ENCODE data around the gene DEFB124.
"Not testable (repeated sequence)": the region's sequence is repeated elsewhere in the genome, so short reads cannot be mapped to it uniquely, and the experiment has no call there.

The DEFB124 gene

GRCh38 chr20:31474758-31475427 is at the start of gene DEFB124, which contains the start of gene REM1:
TSS of gene DEFB124 (minus strand) at chr20:31475127. CDS start at chr20:31473013, 2,114 bp downstream.
TSS of gene REM1 (plus strand) at chr20:31475288. CDS start at chr20:31476446, 1,158 bp downstream.
- no peak for DNase-seq (ENCODE audit: low read depth)

DNA sequence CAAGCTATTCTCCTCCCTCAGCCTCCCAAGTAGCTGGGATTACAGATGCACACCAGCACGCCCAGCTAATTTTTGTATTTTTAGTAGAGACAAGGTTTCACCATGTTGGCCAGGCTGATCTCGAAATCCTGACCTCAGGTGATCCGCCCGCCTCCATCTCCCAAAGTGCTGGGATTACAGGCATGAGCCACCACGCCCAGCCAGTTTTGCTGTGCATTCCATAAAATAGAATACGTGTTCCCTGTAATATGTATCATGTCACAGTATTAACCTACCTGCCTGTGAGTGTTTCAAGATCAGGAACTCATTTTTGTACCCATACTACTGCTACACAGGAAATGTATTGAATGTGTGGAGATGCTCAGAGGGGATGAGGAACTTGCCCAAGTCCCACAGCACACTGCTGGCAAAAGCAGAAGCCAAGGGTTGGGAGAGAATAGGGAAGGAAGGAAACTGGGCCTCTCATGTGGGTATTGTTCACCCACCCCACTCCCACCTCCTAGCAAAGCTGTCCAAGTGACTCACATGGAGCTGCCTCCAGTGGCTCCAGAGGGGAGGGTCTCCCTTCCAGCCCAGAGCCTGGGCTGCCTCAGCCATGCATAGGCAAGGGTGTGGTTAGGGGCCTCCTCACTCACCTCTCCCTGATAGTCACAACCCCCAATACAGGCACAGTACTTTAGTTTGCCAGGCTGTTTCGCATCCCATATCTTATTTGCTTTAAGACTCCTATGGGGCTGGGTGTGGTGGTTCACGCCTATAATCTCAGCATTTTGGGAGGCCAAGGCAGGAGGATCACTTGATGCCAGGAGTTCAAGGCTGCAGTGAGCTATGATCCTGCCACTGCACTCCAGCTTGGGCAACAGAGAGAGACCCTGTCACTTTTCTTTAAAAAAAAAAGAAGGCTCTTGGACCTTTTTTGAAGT is 48.7 kb upstream of the DEFB124 start:
- DNase-seq (ENCODE audit: low read depth) = no peak

DNA sequence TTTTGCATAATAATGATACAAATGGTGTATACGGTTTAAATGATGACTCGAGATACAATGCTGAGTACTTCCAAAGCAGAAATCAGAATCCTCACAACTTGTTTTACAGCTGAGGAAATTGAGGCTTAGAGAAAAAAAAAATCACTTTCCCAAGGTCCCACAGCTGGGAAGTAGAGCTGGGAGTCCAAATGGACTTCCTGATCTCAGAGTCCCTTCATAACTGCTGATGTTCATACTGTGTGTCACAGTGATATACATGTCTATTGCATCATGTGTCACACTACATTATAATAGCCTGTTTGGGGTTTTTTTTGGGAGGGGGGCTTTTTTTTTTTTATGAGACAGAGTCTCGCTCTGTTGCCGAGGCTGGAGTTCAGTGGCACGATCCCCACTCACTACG is 47.8 kb upstream of the DEFB124 start:
- DNase-seq (ENCODE audit: low read depth) = no peak

DNA sequence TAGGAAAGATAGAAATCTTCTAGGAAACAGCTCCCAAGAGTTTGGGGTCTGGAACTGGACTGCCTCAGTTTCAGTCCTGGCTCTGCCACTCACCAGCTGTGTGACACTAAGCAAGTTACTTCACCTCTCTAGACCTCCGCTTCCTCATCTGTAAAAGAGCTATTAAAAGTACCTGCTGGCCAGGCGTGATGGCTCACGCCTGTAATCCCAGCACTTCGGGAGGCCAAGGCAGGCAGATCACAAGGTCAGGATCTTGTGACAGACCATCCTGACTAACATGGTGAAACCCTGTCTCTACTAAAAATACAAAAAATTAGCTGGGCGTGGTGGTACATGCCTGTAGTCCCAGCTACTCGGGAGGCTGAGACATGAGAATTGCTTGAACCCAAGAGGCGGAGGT is 46.3 kb upstream of the DEFB124 start:
- DNase-seq (ENCODE audit: low read depth) = not testable (repeated sequence)

DNA sequence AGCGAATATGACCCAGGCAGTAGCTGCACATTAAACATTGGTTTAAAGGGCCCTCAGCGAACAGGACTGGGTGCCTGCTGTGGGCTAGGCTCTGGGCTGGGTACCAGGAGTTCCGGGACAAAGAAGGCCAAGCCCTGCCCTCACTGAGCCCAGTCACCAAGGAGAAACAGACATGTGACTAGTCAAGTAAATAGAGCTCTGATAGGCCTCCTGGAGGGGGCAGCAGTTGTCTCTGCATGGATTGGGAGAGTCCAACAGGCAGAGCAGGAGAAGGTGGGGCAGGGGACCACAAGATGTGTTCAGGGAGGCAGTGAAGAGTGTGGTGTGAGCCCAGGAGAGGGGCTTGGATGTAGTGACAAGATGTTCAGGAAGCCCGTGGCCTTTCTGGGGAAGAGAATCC is 42.4 kb upstream of the DEFB124 start:
- no peak for DNase-seq (ENCODE audit: low read depth)

- DNase-seq (ENCODE audit: low read depth) = no peak
Observed at GRCh38 chr20:31516651-31517050, 41.7 kb upstream of the DEFB124 start.

DNA sequence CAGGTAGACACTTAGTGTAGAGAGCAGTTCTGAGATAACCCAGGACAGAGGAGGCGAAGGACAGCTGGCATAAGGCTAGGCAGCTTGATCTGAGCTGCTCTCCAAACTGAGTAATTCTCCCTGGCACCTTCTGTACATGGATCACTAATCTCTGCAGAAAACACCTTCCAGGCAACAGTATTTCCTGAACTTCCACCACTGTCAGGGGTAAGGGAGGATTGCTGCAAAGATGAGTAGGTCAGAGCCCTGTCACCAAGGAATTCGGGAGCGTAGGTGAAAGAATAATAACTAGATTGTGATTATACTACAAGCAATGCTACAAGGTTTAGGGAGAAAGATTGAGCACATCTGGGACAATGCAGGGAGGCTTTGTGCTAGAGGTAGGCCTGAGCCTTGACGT is 41.2 kb upstream of the DEFB124 start:
- no peak for DNase-seq (ENCODE audit: low read depth)

DNA sequence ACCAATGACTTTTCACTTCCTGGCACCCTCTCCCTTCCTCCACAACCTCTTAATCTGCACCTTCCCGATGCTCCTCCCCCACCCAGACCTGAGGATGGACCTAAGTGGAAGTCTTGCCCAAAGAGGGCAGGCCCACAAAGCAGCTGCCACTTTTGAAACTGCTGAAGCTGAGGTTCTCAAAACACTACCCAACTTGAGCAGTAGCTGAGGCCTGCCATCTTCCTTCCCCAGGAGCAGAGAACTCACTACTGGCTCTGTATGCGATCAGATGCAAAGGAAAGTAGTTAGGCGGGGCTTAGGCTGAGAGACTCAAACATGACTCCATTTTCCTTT is 40.8 kb upstream of the DEFB124 start:
- no peak for DNase-seq (ENCODE audit: low read depth)

GRCh38 chr20:31515072-31515774 is 40.3 kb upstream of the DEFB124 start:
- no peak for DNase-seq (ENCODE audit: low read depth)

DNA sequence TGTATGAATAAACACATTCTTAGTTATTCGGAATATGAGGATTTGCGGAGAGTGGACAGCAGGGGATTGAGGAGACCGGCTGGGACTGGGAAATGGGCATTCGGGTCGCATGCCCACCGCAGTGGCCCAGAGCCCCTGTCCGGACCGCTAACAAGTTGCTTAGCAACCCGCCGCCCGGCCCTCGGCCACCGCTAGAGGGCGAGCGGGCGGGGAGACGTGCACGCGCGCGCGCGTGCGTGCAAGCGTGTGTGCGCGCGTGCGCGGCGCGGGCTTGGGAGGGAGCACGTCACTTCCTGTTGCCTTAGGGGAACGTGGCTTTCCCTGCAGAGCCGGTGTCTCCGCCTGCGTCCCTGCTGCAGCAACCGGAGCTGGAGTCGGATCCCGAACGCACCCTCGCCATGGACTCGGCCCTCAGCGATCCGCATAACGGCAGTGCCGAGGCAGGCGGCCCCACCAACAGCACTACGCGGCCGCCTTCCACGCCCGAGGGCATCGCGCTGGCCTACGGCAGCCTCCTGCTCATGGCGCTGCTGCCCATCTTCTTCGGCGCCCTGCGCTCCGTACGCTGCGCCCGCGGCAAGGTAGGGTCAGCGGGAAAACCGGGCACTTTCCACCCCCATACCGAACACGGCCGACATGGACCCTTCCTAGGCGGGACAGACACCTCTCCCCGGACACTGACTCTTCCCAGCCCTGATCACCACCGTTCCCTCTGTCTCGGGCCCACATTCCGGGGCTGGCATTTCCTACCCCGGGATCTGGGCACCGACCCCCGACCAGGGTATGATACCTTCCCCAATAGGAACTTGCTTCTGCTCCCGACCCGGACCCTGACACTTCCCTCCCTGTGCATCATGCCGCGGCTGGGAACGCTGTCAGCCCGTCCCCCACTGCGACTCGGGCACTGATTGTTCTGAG is 39.5 kb upstream of the DEFB124 start, which contains the start of gene HM13:
TSS of gene HM13 (plus strand) at position 289 of the 918 bp plus-strand sequence. CDS start at position 399, 110 bp downstream.
- peak; percentile 83 for DNase-seq (ENCODE audit: low read depth)

DNA sequence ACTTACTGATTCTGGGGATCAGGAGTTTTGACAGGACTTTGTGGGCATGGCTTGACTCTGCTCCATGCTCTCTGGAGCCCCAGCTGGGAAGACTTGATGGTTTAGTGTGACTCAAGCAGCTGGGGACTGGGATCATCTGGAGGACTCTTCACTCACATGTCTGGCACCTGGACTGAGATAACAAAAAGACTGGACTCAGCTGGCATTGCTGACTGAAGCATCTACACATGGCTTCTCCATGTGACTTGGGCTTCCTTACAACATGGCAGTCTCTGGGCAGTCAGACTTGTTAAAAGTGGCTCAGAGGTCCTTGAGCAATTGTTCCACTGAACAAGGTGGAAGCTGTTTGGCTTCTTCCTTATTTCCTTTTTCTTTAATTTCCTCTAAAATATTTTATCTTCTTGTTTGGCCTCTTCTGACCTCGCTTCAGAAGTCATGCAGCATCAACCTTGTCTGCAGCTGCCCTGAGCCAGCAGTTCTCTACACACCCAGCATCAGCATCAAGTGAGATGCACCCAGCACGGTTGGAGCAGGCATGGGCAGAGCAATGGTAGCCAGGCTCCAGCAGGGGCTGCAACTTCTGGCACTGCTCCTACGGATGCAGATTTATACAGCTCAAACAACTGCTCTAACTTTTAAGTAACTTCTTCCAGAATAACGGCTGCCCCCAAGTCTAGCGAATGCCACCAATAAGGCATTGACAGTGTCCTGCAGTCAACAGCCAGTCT is 33.8 kb upstream of the DEFB124 start:
- no peak for DNase-seq (ENCODE audit: low read depth)

DNA sequence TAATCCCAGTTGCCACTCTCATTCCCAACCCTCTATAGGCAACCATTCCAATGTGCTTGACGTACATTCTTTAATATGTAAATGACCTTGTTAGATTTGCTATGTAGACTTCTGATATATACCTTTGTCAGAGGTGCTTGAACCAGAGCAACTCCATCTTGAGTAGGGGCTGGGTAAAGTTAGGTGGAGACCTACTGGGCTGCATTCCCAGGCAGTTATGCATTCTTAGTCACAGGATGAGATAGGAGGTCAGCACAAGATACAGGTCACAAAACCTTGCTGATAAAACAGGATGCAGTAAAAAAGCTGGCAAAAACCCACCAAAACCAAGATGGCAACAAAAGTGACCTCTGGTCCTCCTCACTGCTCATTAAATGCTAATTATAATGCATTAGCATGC is 31.0 kb upstream of the DEFB124 start:
- DNase-seq (ENCODE audit: low read depth) = no peak

DNA sequence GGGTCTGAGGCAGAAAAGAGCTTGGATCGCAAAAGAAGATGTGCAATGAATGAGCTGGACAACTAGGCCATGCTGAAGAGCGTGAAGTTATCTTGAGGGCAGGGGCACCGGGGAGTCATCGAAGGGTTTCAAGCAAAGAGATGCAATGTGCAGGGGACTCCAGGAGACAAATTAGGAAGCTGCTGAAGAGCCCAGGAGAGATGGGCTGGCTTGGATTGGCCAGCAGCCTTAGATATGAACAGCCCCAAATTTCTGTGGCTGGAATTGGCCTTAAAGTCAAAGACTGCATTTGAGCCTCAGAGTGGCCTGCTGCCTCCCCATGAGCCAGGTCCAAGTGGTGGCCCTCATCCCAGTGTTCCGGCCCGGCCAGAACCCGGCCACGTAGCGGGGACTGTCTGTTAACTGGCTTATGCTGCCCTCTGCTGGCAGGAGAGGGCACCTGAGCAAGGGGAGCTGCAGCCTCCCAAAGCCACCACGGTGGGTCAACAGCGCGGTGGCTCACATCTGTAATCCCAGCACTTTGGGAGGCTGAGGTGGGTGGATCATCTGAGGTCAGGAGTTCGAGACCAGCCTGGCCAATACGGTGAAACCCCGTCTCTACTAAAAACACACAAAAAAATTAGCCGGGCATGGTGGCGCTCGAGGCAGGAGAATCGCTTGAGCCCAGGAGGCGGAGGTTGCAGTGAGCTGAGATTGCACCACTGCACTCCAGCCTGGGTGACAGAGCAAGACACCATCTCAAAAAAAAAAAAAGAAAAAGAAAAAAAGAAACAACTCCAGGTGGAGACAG is 28.2 kb upstream of the DEFB124 start:
- DNase-seq (ENCODE audit: low read depth) = peak; percentile 67

DNA sequence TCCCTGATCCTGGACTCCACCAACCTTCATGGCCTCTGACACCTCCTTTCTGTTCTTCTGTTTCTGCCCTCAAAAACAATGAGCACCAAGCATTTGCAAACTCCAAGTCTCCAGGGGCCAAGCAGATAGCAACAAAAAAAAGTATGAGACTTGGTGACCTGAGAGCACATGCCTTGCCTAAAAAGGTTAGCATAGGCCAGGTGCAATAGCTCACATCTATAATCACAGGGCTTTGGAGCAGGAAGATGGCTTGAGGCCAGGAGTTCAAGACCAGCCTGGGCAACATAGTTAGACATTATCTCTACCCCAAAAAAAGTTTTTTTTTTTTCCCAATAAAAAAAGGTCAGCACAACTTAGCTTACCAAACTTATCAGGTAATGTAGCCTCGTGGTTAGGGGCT is 25.6 kb upstream of the DEFB124 start:
- no peak for DNase-seq (ENCODE audit: low read depth)

DNA sequence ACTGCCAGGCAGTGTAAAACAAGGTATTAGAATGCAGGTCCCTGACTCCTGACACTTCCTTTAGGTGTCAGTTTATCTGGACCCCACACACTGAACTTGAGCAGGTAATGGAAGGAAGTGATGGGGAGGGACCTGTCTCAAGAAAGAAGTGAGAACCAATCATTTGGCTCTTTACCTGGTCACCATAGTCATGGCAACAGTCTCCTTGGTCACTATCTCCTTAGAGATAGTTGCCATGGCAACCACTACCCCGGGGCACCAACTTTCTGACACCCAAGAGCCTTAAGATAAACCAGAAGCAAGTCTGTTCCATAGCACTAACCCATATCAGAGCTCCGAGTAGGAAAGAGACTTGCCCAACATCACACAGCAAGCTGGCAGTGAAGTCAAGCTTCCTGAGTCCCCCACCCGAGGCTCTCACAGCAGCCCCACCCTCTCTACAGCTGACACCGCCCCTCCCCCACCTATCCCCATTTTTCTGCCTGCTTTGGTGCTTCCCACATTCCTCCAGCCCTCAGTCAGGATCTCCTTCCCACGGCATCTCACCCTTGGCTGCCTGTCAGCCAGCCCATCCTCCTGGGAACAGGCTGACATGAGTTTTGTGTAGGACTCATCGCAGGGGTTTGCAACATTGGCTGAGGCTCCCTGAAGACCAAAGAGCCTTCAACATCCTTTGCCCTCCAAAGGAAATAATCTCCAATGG is 23.1 kb upstream of the DEFB124 start:
- DNase-seq (ENCODE audit: low read depth) = no peak

DNA sequence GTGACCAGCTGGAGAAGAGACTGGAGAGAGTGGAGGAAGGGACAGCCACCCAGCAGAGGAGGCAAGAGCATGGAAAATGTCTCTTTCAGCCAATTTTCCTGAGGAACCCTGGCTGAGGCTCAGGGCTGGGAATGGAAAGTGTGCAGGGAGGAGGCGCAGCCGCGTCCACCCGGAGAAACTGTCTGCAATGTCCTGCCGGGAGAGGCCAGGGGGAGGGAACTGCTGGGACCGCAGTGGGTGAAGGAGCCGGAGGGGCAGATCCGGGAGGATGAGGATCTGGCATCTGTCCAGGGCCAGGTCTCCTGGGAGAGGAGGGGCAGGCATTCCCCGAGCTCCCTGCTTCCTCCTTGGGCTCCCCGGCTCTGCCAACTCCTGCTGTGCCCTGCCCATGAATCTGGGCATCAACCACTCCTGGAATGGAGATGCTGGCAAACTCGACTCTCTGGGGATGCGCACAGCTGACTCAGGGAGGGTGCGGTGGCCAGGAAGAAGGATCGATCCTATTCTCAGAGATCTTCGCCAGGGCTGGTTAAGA is 21.9 kb upstream of the DEFB124 start:
- no peak for DNase-seq (ENCODE audit: low read depth)

DNA sequence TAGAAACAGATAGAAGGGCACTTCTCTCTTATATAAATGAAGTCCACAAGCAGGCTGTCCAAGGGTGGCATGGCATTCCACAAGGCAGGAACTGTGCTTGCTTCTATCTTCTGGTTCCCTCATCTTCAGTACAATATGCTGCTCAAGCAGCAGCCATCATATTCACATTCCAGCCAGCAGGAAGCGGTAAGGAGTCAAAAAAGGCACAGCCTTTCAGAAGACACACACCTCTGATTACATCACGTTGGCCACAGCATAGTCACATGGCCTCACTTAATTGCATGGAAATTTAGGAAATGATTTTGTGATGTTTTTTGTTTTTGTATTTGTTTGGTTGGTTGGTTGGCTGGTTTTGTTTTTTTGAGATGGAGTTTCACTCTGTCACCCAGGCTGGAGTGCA is 19.2 kb upstream of the DEFB124 start:
- DNase-seq (ENCODE audit: low read depth) = no peak

GRCh38 chr20:31490752-31491151 is 15.8 kb upstream of the DEFB124 start:
- DNase-seq (ENCODE audit: low read depth) = no peak

DNA sequence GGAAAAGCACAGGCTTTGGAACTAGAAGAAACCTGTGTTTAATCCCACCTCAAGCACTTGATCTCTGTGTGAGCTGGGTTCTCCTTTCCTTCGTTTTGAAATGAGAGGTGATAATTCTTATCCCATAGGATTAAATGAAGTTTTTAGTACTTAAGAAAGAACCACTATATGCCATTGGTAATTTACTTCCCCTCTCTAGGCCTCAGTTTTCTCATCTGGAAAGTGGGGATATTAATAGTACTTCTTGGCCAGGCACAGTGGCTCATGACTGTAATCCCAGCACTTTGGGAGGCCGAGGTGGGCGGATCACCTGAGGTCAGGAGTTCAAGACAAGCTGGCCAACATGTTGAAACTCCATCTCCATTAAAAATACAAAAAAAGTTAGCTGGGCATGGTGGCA is 14.2 kb upstream of the DEFB124 start:
- no peak for DNase-seq (ENCODE audit: low read depth)

Measured in activated T-helper 9 cell treated with anti-CD3 and anti-CD28 coated beads, Interleukin-2, amount 50 U/mL, for 16 hours (primary cell).